ENCODE measurements around the gene BOC. TPM values are rescaled to one million over a fixed set of nuclear protein-coding genes. Genes with fewer than 3 reads are reported as not detected.

The BOC gene
- total and polyA plus RNA-seq, 2 of the 4 experiments (the other 2 are of a cell fraction) = 6.8 to 15.2 TPM

DNA sequence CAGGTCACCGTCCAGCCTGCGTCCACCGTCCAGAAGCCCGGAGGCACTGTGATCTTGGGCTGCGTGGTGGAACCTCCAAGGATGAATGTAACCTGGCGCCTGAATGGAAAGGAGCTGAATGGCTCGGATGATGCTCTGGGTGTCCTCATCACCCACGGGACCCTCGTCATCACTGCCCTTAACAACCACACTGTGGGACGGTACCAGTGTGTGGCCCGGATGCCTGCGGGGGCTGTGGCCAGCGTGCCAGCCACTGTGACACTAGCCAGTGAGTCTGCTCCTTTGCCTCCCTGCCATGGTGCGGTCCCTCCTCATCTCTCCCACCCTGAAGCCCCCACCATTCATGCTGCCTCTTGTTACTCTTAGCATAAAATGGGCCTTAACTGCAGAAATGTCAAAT is 39.2 kb downstream of the BOC start:
- Histone ChIP-seq H2BK20ac (ENCODE audit: low read depth, low read length) (no peak overlapping the region), H4K5ac (ENCODE audit: low read depth, low read length) (no peak overlapping the region), H4K20me1 (ENCODE audit: insufficient read depth, low read length) (peaks cover 3% of the 10 kb centered on the region; the same call in 1 of the 2 replicates), H3K23ac (ENCODE audit: low read depth, low read length) (no peak overlapping the region), H2AFZ (replicated peaks; ENCODE audit: low read length, poor library complexity) (peak overlapping the region; percentile 21), H3K4ac (ENCODE audit: low read depth, low read length) (no peak overlapping the region), H4K8ac (ENCODE audit: low read depth in 2 of 2, low read length in 2 of 2) (no peak overlapping the region), H3K79me1 (ENCODE audit: low read depth in 1 of 2, low read length in 2 of 2) (no peaks in the 10 kb centered on the region), H3K14ac (replicated peaks; ENCODE audit: low read depth, low read length) (no peak overlapping the region), H3K9me1 (ENCODE audit: insufficient read depth, low read length) (peaks cover 16% of the 10 kb centered on the region), H3K9ac (ENCODE audit: low read depth, low read length) (no peak overlapping the region), H3K27ac (ENCODE audit: insufficient read depth, low read length) (no peak overlapping the region), H3K56ac (ENCODE audit: extremely low read depth, insufficient read depth, low read length) (no peak overlapping the region), H3K4me2 (ENCODE audit: low read depth, low read length) (no peak overlapping the region), H2AK9ac (replicated peaks; ENCODE audit: low read depth, low read length, poor library complexity) (no peak overlapping the region), H2BK15ac (ENCODE audit: low read depth, low read length) (no peak overlapping the region), H3K4me3 (ENCODE audit: insufficient read depth, low read depth, low read length) (no peak overlapping the region), H3K36me3 (ENCODE audit: control insufficient read depth, insufficient read depth, low read length) (peaks cover 25% of the 10 kb centered on the region), H2BK5ac (ENCODE audit: low read depth, low read length, poor library complexity, severe bottlenecking) (no peak overlapping the region), H2AK5ac (ENCODE audit: low read depth, low read length) (no peak overlapping the region), H2BK120ac (ENCODE audit: low read depth, low read length) (no peak overlapping the region), H3K9me3 (ENCODE audit: control insufficient read depth, insufficient read depth, low read length) (no peaks in the 10 kb centered on the region), H4K91ac (ENCODE audit: insufficient read depth, low read depth, low read length) (no peak overlapping the region), H3K4me1 (ENCODE audit: control insufficient read depth, insufficient read depth, low read length) (peaks cover 9% of the 10 kb centered on the region; the same call in 1 of the 2 replicates), H3K27me3 (ENCODE audit: control insufficient read depth, insufficient read depth, low read length) (no peaks in the 10 kb centered on the region), H3K18ac (ENCODE audit: low read depth, low read length) (no peak overlapping the region)
- BruUV-seq (replicated peaks) = no TSS peak
- POLR2A ChIA-PET (ENCODE audit: unreplicated experiment) = no interaction called here
- intact Hi-C loops (cut with micrococcal nuclease) = no loop called here
- WGBS, 2 experiments (ENCODE audit: extremely low coverage in 2 of 2, insufficient read length in 1 of 2) = no CpG with 5 or more reads among the region's 14 CpGs
- no peak for ATAC-seq (ENCODE audit: low read depth)
- TF ChIP-seq MAZ (IDR thresholded peaks at IDR 0.05; ENCODE audit: borderline replicate concordance, low read depth, low read length) (no peak), BHLHE40 (IDR thresholded peaks at IDR 0.05; ENCODE audit: low read depth, low read length) (no peak), RAD21 (IDR thresholded peaks at IDR 0.05; ENCODE audit: low read length) (no peak), MXI1 (IDR thresholded peaks at IDR 0.05; ENCODE audit: borderline replicate concordance, low read depth, low read length) (no peak), SMC3 (IDR thresholded peaks at IDR 0.05; ENCODE audit: low read depth, low read length) (no peak), CEBPB (IDR thresholded peaks at IDR 0.05; ENCODE audit: low read depth, low read length) (no peak), RCOR1 (IDR thresholded peaks at IDR 0.05; ENCODE audit: insufficient replicate concordance, low read length) (no peak), RFX5 (IDR thresholded peaks at IDR 0.05; ENCODE audit: low read depth, low read length) (no peak), MAFK (IDR thresholded peaks at IDR 0.05; ENCODE audit: low read depth, low read length) (no peak), NFE2L2 (IDR thresholded peaks at IDR 0.05; ENCODE audit: low read depth, low read length) (no peak), POLR2A (IDR thresholded peaks at IDR 0.05; ENCODE audit: low read depth, low read length) (no peak), CHD1 (IDR thresholded peaks at IDR 0.05; ENCODE audit: low read depth, low read length) (no peak), FOS (IDR thresholded peaks at IDR 0.05; ENCODE audit: low read depth, low read length) (no peak)
- TF ChIP-seq, protein P1, sequence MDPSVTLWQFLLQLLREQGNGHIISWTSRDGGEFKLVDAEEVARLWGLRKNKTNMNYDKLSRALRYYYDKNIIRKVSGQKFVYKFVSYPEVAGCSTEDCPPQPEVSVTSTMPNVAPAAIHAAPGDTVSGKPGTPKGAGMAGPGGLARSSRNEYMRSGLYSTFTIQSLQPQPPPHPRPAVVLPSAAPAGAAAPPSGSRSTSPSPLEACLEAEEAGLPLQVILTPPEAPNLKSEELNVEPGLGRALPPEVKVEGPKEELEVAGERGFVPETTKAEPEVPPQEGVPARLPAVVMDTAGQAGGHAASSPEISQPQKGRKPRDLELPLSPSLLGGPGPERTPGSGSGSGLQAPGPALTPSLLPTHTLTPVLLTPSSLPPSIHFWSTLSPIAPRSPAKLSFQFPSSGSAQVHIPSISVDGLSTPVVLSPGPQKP (IDR thresholded peaks at IDR 0.05; ENCODE audit: borderline replicate concordance, low read depth, low read length) = no peak
- TF ChIP-seq, protein P2, sequence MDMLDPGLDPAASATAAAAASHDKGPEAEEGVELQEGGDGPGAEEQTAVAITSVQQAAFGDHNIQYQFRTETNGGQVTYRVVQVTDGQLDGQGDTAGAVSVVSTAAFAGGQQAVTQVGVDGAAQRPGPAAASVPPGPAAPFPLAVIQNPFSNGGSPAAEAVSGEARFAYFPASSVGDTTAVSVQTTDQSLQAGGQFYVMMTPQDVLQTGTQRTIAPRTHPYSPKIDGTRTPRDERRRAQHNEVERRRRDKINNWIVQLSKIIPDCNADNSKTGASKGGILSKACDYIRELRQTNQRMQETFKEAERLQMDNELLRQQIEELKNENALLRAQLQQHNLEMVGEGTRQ (IDR thresholded peaks at IDR 0.05; ENCODE audit: low read depth, low read length) = no peak
- TF ChIP-seq, protein P3, sequence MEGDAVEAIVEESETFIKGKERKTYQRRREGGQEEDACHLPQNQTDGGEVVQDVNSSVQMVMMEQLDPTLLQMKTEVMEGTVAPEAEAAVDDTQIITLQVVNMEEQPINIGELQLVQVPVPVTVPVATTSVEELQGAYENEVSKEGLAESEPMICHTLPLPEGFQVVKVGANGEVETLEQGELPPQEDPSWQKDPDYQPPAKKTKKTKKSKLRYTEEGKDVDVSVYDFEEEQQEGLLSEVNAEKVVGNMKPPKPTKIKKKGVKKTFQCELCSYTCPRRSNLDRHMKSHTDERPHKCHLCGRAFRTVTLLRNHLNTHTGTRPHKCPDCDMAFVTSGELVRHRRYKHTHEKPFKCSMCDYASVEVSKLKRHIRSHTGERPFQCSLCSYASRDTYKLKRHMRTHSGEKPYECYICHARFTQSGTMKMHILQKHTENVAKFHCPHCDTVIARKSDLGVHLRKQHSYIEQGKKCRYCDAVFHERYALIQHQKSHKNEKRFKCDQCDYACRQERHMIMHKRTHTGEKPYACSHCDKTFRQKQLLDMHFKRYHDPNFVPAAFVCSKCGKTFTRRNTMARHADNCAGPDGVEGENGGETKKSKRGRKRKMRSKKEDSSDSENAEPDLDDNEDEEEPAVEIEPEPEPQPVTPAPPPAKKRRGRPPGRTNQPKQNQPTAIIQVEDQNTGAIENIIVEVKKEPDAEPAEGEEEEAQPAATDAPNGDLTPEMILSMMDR (conservative IDR thresholded peaks at IDR 0.05; ENCODE audit: low read depth, low read length) = no peak
- dilution Hi-C loops (cut with HindIII; ENCODE audit: low sequenced_read_pairs, unreplicated experiment) = no loop called here
- in situ Hi-C loops (cut with MboI; ENCODE audit: low sequenced_read_pairs) = no loop called here
- DNase-seq = no peak
- CTCF ChIA-PET = interaction anchor here (1.0 kb wide), 1 partner anchor 21 kb away, joined by 3 read pairs; no protein-coding TSS in a partner anchor
